Lung microvascular endothelial cell (primary cell): Measurements from ENCODE around the gene GATAD2B. TPM values are rescaled to one million over a fixed set of nuclear protein-coding genes. Genes with fewer than 3 reads are reported as not detected.
A peak's percentile ranks its signal among the peaks of the same experiment; 100 is the strongest.
"Not testable (repeated sequence)": the region's sequence is repeated elsewhere in the genome, so short reads cannot be mapped to it uniquely, and the experiment has no call there.

ENCODE experiments used
- DNase-seq, 2 donors: peaks; one replicate each; pipeline versions ENCODE4 v3.0.0 to v3.0.0-alpha.2; 2010; ENCODE audit warnings: low read depth in 2 of 2
- total RNA-seq: library from RNA; depleted of rRNA; stranded (reverse); fragments of >200 nt; gene quantifications from 2 replicates; pipeline ENCODE4 v1.2.1, GENCODE V29; 2014

The GATAD2B gene
- total RNA-seq, 1 donor from 2014 or later = 4.2 TPM

- DNase-seq = peak; percentile 8 to 30
These were observed 34.2 kb downstream of the GATAD2B start for GRCh38 chr1:153888533-153888932.

- no peak for DNase-seq
These were observed 36.6 kb downstream of the GATAD2B start for GRCh38 chr1:153886127-153886526.

- no peak for DNase-seq
These were observed 39.5 kb downstream of the GATAD2B start for GRCh38 chr1:153883223-153883622.

GRCh38 chr1:153882296-153882912, 40.4 kb downstream of the GATAD2B start:
- peak in 1 of 2 donors; percentile 1 for DNase-seq

- peak; percentile 61 to 72 for DNase-seq
These were observed 41.0 kb downstream of the GATAD2B start for GRCh38 chr1:153881751-153882150.

GRCh38 chr1:153880962-153881361, 41.8 kb downstream of the GATAD2B start:
- peak; percentile 98 to 99 for DNase-seq

- no peak for DNase-seq
These were observed 42.7 kb downstream of the GATAD2B start for GRCh38 chr1:153880024-153880423.

GRCh38 chr1:153877112-153877511, 45.7 kb downstream of the GATAD2B start:
- DNase-seq = no peak

- no peak for DNase-seq
These were observed 49.8 kb downstream of the GATAD2B start for GRCh38 chr1:153872934-153873333.

GRCh38 chr1:153872331-153872730, 50.4 kb downstream of the GATAD2B start:
- no peak for DNase-seq

GRCh38 chr1:153869486-153869885, 53.3 kb downstream of the GATAD2B start:
- DNase-seq = no peak

- peak in 1 of 2 donors; percentile 16 for DNase-seq
These were observed 56.5 kb downstream of the GATAD2B start for GRCh38 chr1:153866045-153866850.

- DNase-seq = no peak
These were observed 62.5 kb downstream of the GATAD2B start for GRCh38 chr1:153860285-153860684.

- no peak for DNase-seq
These were observed 65.3 kb downstream of the GATAD2B start for GRCh38 chr1:153857505-153857904.

GRCh38 chr1:153856763-153857162, 66.0 kb downstream of the GATAD2B start:
- DNase-seq = no peak

GRCh38 chr1:153852170-153852569, 70.6 kb downstream of the GATAD2B start:
- no peak for DNase-seq

- no peak for DNase-seq
These were observed 73.1 kb downstream of the GATAD2B start for GRCh38 chr1:153849487-153850185.

GRCh38 chr1:153848805-153849204, 74.0 kb downstream of the GATAD2B start:
- DNase-seq = no peak

- no peak for DNase-seq
These were observed 77.6 kb downstream of the GATAD2B start for GRCh38 chr1:153845158-153845557.

- not testable (repeated sequence) for DNase-seq
These were observed 78.4 kb downstream of the GATAD2B start for GRCh38 chr1:153844349-153844748.

- DNase-seq = no peak
These were observed 80.7 kb downstream of the GATAD2B start for GRCh38 chr1:153842006-153842471.

GRCh38 chr1:153841463-153841994, 81.2 kb downstream of the GATAD2B start:
- DNase-seq = no peak
